Osteocyte (in vitro differentiated cells): ENCODE results near the gene NEK7. TPM values are rescaled to one million over a fixed set of nuclear protein-coding genes. Genes with fewer than 3 reads are reported as not detected.

Source experiments
- DNase-seq: peaks from one replicate; pipeline ENCODE4 v3.0.0; 2021; ENCODE audit warnings: mixed read lengths; ENCODE audit not compliant: unreplicated experiment; ENCODE audit errors: extremely low spot score
- H3K27ac Mint-ChIP-seq: one replicate; pipeline ENCODE4 v1.8.0; 2021; ENCODE audit warnings: mild to moderate bottlenecking, mixed read lengths; ENCODE audit not compliant: unreplicated experiment
- H3K27me3 Mint-ChIP-seq: one replicate; pipeline ENCODE4 v1.8.0; 2021; ENCODE audit warnings: mixed read lengths; ENCODE audit not compliant: unreplicated experiment
- H3K36me3 Mint-ChIP-seq: one replicate; pipeline ENCODE4 v1.8.0; 2021; ENCODE audit warnings: mixed read lengths; ENCODE audit not compliant: unreplicated experiment
- H3K4me1 Mint-ChIP-seq: one replicate; pipeline ENCODE4 v1.8.0; 2021; ENCODE audit warnings: mixed read lengths; ENCODE audit not compliant: unreplicated experiment
- H3K4me3 Mint-ChIP-seq: one replicate; pipeline ENCODE4 v1.8.0; 2021; ENCODE audit warnings: mild to moderate bottlenecking, moderate library complexity, mixed read lengths; ENCODE audit not compliant: unreplicated experiment
- H3K9me3 Mint-ChIP-seq: one replicate; pipeline ENCODE4 v1.8.0; 2021; ENCODE audit warnings: mixed read lengths; ENCODE audit not compliant: unreplicated experiment
- total RNA-seq: library from RNA; stranded (reverse); gene quantifications from 2 replicates; pipeline ENCODE4 v1.2.1, GENCODE V29; 2021
- TF ChIP-seq, protein P1 (sequence below): fragments of 200-600 bp; sonication (generic); IDR thresholded peaks from 2 replicates; pipeline ENCODE4 v1.5.0; 2021; ENCODE audit warnings: antibody characterized with exemption, mild to moderate bottlenecking, moderate library complexity

Gene NEK7
- total RNA-seq, 1 donor from 2014 or later: 61.6 TPM

- TF ChIP-seq, protein P1, sequence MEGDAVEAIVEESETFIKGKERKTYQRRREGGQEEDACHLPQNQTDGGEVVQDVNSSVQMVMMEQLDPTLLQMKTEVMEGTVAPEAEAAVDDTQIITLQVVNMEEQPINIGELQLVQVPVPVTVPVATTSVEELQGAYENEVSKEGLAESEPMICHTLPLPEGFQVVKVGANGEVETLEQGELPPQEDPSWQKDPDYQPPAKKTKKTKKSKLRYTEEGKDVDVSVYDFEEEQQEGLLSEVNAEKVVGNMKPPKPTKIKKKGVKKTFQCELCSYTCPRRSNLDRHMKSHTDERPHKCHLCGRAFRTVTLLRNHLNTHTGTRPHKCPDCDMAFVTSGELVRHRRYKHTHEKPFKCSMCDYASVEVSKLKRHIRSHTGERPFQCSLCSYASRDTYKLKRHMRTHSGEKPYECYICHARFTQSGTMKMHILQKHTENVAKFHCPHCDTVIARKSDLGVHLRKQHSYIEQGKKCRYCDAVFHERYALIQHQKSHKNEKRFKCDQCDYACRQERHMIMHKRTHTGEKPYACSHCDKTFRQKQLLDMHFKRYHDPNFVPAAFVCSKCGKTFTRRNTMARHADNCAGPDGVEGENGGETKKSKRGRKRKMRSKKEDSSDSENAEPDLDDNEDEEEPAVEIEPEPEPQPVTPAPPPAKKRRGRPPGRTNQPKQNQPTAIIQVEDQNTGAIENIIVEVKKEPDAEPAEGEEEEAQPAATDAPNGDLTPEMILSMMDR: no peak
- Mint-ChIP-seq H3K36me3 (peaks cover 2% of the 10 kb centered on the region), H3K9me3 (peaks cover 5% of the 10 kb centered on the region), H3K4me1 (peaks cover 43% of the 10 kb centered on the region), H3K4me3 (no peak overlapping the region), H3K27me3 (no peaks in the 10 kb centered on the region), H3K27ac (peak overlapping the region; percentile 96)
- DNase-seq: no peak
Observed at GRCh38 chr1:198160946-198161614, 4.3 kb downstream of the NEK7 start.

GRCh38 chr1:198161718-198162090, 4.9 kb downstream of the NEK7 start:
- TF ChIP-seq, protein P1: no peak
- H3K4me3 Mint-ChIP-seq: no peak overlapping the region
- peaks cover 2% of the 10 kb centered on the region for H3K36me3 Mint-ChIP-seq
- H3K27me3 Mint-ChIP-seq: no peaks in the 10 kb centered on the region
- no peak for DNase-seq
- peaks cover 43% of the 10 kb centered on the region for H3K4me1 Mint-ChIP-seq
- peak overlapping the region; percentile 39 for H3K27ac Mint-ChIP-seq
- H3K9me3 Mint-ChIP-seq: peaks cover 5% of the 10 kb centered on the region

DNA sequence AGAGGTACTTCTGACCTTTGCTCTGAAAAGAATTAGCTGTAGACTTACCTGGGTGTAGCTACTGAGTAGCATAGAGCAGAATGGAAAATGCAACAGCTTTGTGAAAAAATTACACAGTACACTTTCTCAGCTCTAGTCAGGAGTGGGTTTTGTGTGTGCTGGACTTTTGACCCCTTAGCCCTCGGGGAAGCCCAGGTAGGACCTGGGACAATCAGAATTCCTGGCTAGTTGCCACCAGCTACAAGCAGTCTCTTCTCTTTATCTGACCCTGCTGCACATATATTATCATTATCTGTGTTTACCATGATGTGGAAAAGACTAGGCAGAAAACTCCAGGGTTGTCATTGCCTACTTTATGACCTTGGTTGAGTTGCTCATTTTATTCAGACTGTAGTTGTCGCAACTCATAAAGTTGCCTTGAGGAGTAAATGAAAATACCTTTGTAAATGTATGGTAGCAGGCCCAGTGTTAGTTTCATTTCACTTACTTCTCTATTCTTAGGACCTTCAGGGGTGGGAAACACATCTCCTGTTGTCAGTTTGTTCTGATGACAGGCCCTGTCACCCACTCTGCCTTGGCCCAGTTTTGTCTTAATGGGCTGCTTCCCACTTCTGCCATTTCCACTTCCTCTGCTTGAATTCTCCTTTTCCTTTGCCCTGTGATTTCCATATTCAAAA, 5.4 kb downstream of the NEK7 start:
- TF ChIP-seq, protein P1: no peak
- no peak overlapping the region for H3K27ac Mint-ChIP-seq
- peaks cover 5% of the 10 kb centered on the region for H3K9me3 Mint-ChIP-seq
- H3K4me3 Mint-ChIP-seq: no peak overlapping the region
- no peak for DNase-seq
- H3K4me1 Mint-ChIP-seq: peaks cover 47% of the 10 kb centered on the region
- peaks cover 2% of the 10 kb centered on the region for H3K36me3 Mint-ChIP-seq
- no peaks in the 10 kb centered on the region for H3K27me3 Mint-ChIP-seq

DNA sequence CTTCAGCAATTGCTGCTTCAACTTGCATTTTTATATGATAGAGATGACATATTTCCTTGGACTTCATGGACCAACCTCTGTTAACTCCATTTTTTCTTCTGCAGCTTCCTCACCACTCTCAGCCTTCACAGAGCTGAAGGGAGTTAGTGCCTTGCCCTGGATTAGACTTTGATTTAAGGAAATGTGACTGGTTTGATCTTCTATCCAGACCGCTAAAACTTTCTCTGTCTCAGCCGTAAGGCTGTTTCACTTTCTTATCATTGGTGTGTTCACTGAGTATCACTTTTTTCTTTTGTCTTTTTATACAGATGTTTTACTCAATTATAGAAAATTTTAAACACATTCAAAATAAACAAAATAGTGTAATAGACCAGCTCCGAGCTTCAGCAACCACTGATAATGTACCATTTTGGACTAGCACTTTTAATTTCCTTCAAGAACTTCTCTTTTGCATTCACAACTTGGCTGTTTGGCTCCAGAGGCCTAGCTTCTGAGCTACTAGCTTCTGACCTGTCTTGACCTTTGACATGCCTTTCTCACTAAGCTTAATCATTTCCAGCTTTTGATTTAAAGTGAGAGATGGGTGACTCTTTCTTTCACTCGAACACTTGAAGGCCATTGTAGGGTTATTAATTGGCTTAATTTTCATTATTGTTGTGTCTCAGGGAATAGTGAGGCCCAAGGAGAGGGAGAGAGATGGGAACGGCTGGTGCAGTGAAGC, 9.3 kb downstream of the NEK7 start:
- Mint-ChIP-seq H3K27me3 (no peaks in the 10 kb centered on the region), H3K27ac (no peak overlapping the region), H3K36me3 (peaks cover 2% of the 10 kb centered on the region), H3K4me3 (no peak overlapping the region), H3K9me3 (peaks cover 5% of the 10 kb centered on the region), H3K4me1 (peaks cover 56% of the 10 kb centered on the region)
- DNase-seq: no peak
- TF ChIP-seq, protein P1: no peak

- no peak for DNase-seq
- no peak overlapping the region for H3K4me3 Mint-ChIP-seq
- H3K4me1 Mint-ChIP-seq: peaks cover 55% of the 10 kb centered on the region
- H3K27ac Mint-ChIP-seq: no peak overlapping the region
- no peaks in the 10 kb centered on the region for H3K27me3 Mint-ChIP-seq
- TF ChIP-seq, protein P1: no peak
- peaks cover 2% of the 10 kb centered on the region for H3K36me3 Mint-ChIP-seq
- H3K9me3 Mint-ChIP-seq: peaks cover 5% of the 10 kb centered on the region
Observed at GRCh38 chr1:198166900-198167299, 10.1 kb downstream of the NEK7 start.
